Measurements from ENCODE around the gene NCK2. TPM values are rescaled to one million over a fixed set of nuclear protein-coding genes. Genes with fewer than 3 reads are reported as not detected.

The NCK2 gene
- total RNA-seq, 1 experiment from 2014 or later: 75.4 TPM

DNA sequence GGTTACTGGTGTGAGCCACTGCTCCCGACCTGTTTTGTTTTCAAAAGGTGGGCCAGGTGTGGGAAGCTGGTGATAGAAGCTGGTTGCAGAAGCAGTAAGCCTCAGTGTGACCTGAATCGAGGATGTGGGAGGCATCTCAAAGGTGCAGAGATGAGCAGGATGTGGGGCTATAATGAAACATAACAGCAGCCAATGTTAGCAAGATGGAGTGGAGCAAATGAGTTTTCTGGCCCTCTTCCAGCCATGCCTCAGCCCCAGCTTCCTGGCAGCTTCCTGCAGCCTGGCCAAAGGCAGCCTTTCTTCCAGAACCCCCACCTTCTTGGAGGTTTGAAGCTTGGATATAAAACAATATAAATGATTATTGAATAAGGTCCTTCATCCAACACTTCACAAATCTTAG lies 184.8 kb downstream of the NCK2 start (continued):
- TF ChIP-seq ZNF138 (CRISPR knock-in tag; conservative IDR thresholded peaks at IDR 0.05): no peak
- no peak for TF ChIP-seq E2F5 (CRISPR knock-in tag; IDR thresholded peaks at IDR 0.05)
- TF ChIP-seq, protein P1, sequence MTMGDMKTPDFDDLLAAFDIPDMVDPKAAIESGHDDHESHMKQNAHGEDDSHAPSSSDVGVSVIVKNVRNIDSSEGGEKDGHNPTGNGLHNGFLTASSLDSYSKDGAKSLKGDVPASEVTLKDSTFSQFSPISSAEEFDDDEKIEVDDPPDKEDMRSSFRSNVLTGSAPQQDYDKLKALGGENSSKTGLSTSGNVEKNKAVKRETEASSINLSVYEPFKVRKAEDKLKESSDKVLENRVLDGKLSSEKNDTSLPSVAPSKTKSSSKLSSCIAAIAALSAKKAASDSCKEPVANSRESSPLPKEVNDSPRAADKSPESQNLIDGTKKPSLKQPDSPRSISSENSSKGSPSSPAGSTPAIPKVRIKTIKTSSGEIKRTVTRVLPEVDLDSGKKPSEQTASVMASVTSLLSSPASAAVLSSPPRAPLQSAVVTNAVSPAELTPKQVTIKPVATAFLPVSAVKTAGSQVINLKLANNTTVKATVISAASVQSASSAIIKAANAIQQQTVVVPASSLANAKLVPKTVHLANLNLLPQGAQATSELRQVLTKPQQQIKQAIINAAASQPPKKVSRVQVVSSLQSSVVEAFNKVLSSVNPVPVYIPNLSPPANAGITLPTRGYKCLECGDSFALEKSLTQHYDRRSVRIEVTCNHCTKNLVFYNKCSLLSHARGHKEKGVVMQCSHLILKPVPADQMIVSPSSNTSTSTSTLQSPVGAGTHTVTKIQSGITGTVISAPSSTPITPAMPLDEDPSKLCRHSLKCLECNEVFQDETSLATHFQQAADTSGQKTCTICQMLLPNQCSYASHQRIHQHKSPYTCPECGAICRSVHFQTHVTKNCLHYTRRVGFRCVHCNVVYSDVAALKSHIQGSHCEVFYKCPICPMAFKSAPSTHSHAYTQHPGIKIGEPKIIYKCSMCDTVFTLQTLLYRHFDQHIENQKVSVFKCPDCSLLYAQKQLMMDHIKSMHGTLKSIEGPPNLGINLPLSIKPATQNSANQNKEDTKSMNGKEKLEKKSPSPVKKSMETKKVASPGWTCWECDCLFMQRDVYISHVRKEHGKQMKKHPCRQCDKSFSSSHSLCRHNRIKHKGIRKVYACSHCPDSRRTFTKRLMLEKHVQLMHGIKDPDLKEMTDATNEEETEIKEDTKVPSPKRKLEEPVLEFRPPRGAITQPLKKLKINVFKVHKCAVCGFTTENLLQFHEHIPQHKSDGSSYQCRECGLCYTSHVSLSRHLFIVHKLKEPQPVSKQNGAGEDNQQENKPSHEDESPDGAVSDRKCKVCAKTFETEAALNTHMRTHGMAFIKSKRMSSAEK (CRISPR knock-in tag; IDR thresholded peaks at IDR 0.05; ENCODE audit: borderline replicate concordance): no peak
- no peak for TF ChIP-seq ERG (CRISPR knock-in tag; IDR thresholded peaks at IDR 0.05)
- TF ChIP-seq TEAD1 (CRISPR knock-in tag; IDR thresholded peaks at IDR 0.05): no peak
- no peak for TF ChIP-seq MLX (CRISPR knock-in tag; IDR thresholded peaks at IDR 0.05)
- TF ChIP-seq MYBL2 (CRISPR knock-in tag; IDR thresholded peaks at IDR 0.05): no peak
- no peak for TF ChIP-seq ZNF281 (CRISPR knock-in tag; IDR thresholded peaks at IDR 0.05)
- TF ChIP-seq, protein P2, sequence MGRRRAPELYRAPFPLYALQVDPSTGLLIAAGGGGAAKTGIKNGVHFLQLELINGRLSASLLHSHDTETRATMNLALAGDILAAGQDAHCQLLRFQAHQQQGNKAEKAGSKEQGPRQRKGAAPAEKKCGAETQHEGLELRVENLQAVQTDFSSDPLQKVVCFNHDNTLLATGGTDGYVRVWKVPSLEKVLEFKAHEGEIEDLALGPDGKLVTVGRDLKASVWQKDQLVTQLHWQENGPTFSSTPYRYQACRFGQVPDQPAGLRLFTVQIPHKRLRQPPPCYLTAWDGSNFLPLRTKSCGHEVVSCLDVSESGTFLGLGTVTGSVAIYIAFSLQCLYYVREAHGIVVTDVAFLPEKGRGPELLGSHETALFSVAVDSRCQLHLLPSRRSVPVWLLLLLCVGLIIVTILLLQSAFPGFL (CRISPR knock-in tag; IDR thresholded peaks at IDR 0.05; ENCODE audit: borderline replicate concordance): no peak

GRCh38 chr2:105932582-105932981 lies 187.9 kb downstream of the NCK2 start:
- Mint-ChIP-seq H3K4me3 (no peak overlapping the region), H3K4me1 (peaks cover 3% of the 10 kb centered on the region; the same call in 1 of the 2 replicates), H3K9me3 (peaks cover 19% of the 10 kb centered on the region), H3K27me3 (ENCODE audit: low read depth) (no peaks in the 10 kb centered on the region; the same call in 1 of the 2 replicates), H3K36me3 (peaks cover 19% of the 10 kb centered on the region), H3K27ac (no peak overlapping the region)
- DNase-seq (ENCODE audit: low spot score) (no peak), ATAC-seq (no peak)
- TF ChIP-seq IRF1 (CRISPR knock-in tag; IDR thresholded peaks at IDR 0.05) (no peak), ZNF317 (CRISPR knock-in tag; IDR thresholded peaks at IDR 0.05; ENCODE audit: borderline replicate concordance, low read depth) (no peak), ATF2 (CRISPR knock-in tag; IDR thresholded peaks at IDR 0.05; ENCODE audit: borderline replicate concordance, low read depth) (no peak), RORB (CRISPR knock-in tag; IDR thresholded peaks at IDR 0.05) (no peak)
- TF ChIP-seq, protein P2 (CRISPR knock-in tag; IDR thresholded peaks at IDR 0.05; ENCODE audit: borderline replicate concordance): no peak
- TF ChIP-seq, protein P3, sequence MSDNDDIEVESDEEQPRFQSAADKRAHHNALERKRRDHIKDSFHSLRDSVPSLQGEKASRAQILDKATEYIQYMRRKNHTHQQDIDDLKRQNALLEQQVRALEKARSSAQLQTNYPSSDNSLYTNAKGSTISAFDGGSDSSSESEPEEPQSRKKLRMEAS (CRISPR knock-in tag; IDR thresholded peaks at IDR 0.05): no peak
- POLR2A ChIA-PET: no interaction called here
- CTCF ChIA-PET: no interaction called here

Data from WTC11 (cell line).